Left lung (tissue), 10 donors: ENCODE results near the gene PXN. TPM values are rescaled to one million over a fixed set of nuclear protein-coding genes. Genes with fewer than 3 reads are reported as not detected.

Experiments
- ATAC-seq: fragments of 200-7000 bp; cut with Tn5 transposase; one replicate; pipeline ENCODE4 v1.9.1; 2020; ENCODE audit warnings: moderate library complexity
- DNase-seq, 4 donors: peaks; one replicate each; pipeline ENCODE4 v3.0.0-alpha.2; 2013 to 2020
- H3K27ac ChIP-seq, 2 donors: fragments of 200-600 bp; sonication (generic) in 1 of 2; one replicate each; pipeline versions ENCODE4 v1.5.0 to v1.8.0; 2020 to 2021
- H3K27me3 ChIP-seq, 2 donors: fragments of 200-600 bp; sonication (generic) in 1 of 2; one replicate each; pipeline versions ENCODE4 v1.5.0 to v1.8.0; 2020 to 2021
- H3K36me3 ChIP-seq, 2 donors: fragments of 200-600 bp; sonication (generic) in 1 of 2; one replicate each; pipeline versions ENCODE4 v1.5.0 to v1.8.0; 2020 to 2021
- H3K4me1 ChIP-seq, 2 donors: fragments of 200-600 bp; one replicate each; pipeline ENCODE4 v1.8.0; 2021
- H3K4me3 ChIP-seq, 2 donors: fragments of 200-600 bp; sonication (generic) in 1 of 2; one replicate each; pipeline versions ENCODE4 v1.5.0 to v1.8.0; 2020 to 2021; ENCODE audit warnings: mild to moderate bottlenecking in 1 of 2
- H3K9me3 ChIP-seq, 2 donors: fragments of 200-600 bp; sonication (generic) in 1 of 2; one replicate each; pipeline versions ENCODE4 v1.5.0 to v1.8.0; 2020 to 2021
- CTCF ChIP-seq, 2 donors: fragments of 200-600 bp; sonication (generic) in 1 of 2; IDR thresholded peaks; one replicate each; pipeline versions ENCODE4 v1.5.0 to v1.8.0; 2021; ENCODE audit warnings: antibody characterized with exemption in 2 of 2
- intact Hi-C, 2 donors: fragments of 100-400 bp; cut with DNase I; formaldehyde crosslinking; loops; one replicate each; pipeline versions ENCODE4 v1.11.2 to v1.14.2; 2022
- polyA plus RNA-seq, 6 donors: library from polyadenylated mRNA; unstranded; fragments of 120-200 nt; gene quantifications; one replicate each; pipeline ENCODE4 v1.2.1, GENCODE V29; 2013; ENCODE audit not compliant: insufficient read length in 6 of 6
- total RNA-seq, 2 donors: library from RNA; stranded (reverse); fragmentation: NEBNext Ultra II Directional; extraction: Animal tissue kit (Norgen Biotek cat#: 25700); gene quantifications; one replicate each; pipeline ENCODE4 v1.2.1, GENCODE V29; 2021
- donor health status: DM: no; HTN: yes; CAD: no.
- donor health status: DM: no; HTN: no; CAD: no.

Gene PXN
- total and polyA plus RNA-seq, 8 donors = 56.5 to 111 (median 64.4) TPM

GRCh38 chr12:120262852-120263747, 2.4 kb downstream of the PXN start:
- Histone ChIP-seq H3K27ac (peak overlapping the region; percentile 84 to 91), H3K9me3 (no peaks in the 10 kb centered on the region), H3K36me3 (no peaks in the 10 kb centered on the region), H3K4me1 (peaks cover 33 to 88% of the 10 kb centered on the region in 2 donors), H3K27me3 (no peaks in the 10 kb centered on the region), H3K4me3 (peak overlapping the region in 1 of 2 donors; percentile 80)
- no peak for ATAC-seq
- DNase-seq = no peak
- intact Hi-C loops = no loop called here
- no peak for TF ChIP-seq CTCF (IDR thresholded peaks at IDR 0.05)

- no peaks in the 10 kb centered on the region for H3K9me3 ChIP-seq
- no peak for DNase-seq
- ATAC-seq = no peak
- no peak for TF ChIP-seq CTCF (IDR thresholded peaks at IDR 0.05)
- H3K36me3 ChIP-seq = no peaks in the 10 kb centered on the region
- H3K4me3 ChIP-seq = peak overlapping the region in 1 of 2 donors; percentile 80
- intact Hi-C loops = no loop called here
- peak overlapping the region; percentile 84 to 91 for H3K27ac ChIP-seq
- H3K4me1 ChIP-seq = peaks cover 42 to 88% of the 10 kb centered on the region in 2 donors
- no peaks in the 10 kb centered on the region for H3K27me3 ChIP-seq
Observed at GRCh38 chr12:120261951-120262851, 3.3 kb downstream of the PXN start.

- Histone ChIP-seq H3K9me3 (no peaks in the 10 kb centered on the region), H3K4me1 (peaks cover 47 to 95% of the 10 kb centered on the region in 2 donors), H3K27ac (peak overlapping the region in 1 of 2 donors; percentile 91), H3K36me3 (peaks cover 0 to 4% of the 10 kb centered on the region in 2 donors), H3K4me3 (no peak overlapping the region), H3K27me3 (no peaks in the 10 kb centered on the region)
- no peak for TF ChIP-seq CTCF (IDR thresholded peaks at IDR 0.05)
- no peak for ATAC-seq
- intact Hi-C loops = no loop called here
- DNase-seq = no peak
Observed at GRCh38 chr12:120260607-120261006, 4.9 kb downstream of the PXN start.

- Histone ChIP-seq H3K4me3 (no peak overlapping the region), H3K27me3 (no peaks in the 10 kb centered on the region), H3K9me3 (no peaks in the 10 kb centered on the region), H3K27ac (peak overlapping the region in 1 of 2 donors; percentile 91), H3K4me1 (peaks cover 47 to 100% of the 10 kb centered on the region in 2 donors), H3K36me3 (peaks cover 0 to 12% of the 10 kb centered on the region in 2 donors)
- DNase-seq (no peak), ATAC-seq (no peak)
- intact Hi-C loops = no loop called here
- TF ChIP-seq CTCF (IDR thresholded peaks at IDR 0.05) = no peak
Observed at GRCh38 chr12:120259418-120260202, 5.9 kb downstream of the PXN start.
